ENCODE data around the gene CFTR.

CFTR gene

GRCh38 chr7:117550625-117551024 lies 70.8 kb downstream of the CFTR start:
- TF ChIP-seq CTCF (conservative IDR thresholded peaks at IDR 0.05; ENCODE audit: low read length), result no peak
- TF ChIP-seq EZH2phosphoT487 (IDR thresholded peaks at IDR 0.05; ENCODE audit: borderline replicate concordance), result no peak
- no peak overlapping the region for H3K9ac ChIP-seq (ENCODE audit: low read depth, low read length, poor library complexity, severe bottlenecking)
- no peaks in the 10 kb centered on the region for H3K27me3 ChIP-seq (ENCODE audit: insufficient read depth, low read length, poor library complexity, severe bottlenecking)
- H3K4me3 ChIP-seq (ENCODE audit: low read length, poor library complexity, severe bottlenecking), result no peak overlapping the region
- no peak overlapping the region for H2AFZ ChIP-seq (ENCODE audit: low read length)
- H3K36me3 ChIP-seq (ENCODE audit: insufficient read depth, low read length), result no peaks in the 10 kb centered on the region
- no peaks in the 10 kb centered on the region for H3K9me3 ChIP-seq (ENCODE audit: insufficient read depth, low read depth, low read length)
- H4K20me1 ChIP-seq (ENCODE audit: insufficient read depth, low read length, poor library complexity, severe bottlenecking), result no peaks in the 10 kb centered on the region
- no peaks in the 10 kb centered on the region for H3F3A ChIP-seq (ENCODE audit: low read depth)
- H3K79me2 ChIP-seq (ENCODE audit: insufficient read depth, low read length), result no peaks in the 10 kb centered on the region
- H3K4me2 ChIP-seq (ENCODE audit: low read depth, low read length, poor library complexity, severe bottlenecking), result no peak overlapping the region
- no peaks in the 10 kb centered on the region for H3K9me2 ChIP-seq (replicated peaks; ENCODE audit: low read depth, low read length)
- H3K4me1 ChIP-seq (ENCODE audit: insufficient read depth, low read length, poor library complexity, severe bottlenecking), result peaks cover 3% of the 10 kb centered on the region

- no peaks in the 10 kb centered on the region for H3K79me2 ChIP-seq (ENCODE audit: insufficient read depth, low read length)
- no peaks in the 10 kb centered on the region for H3F3A ChIP-seq (ENCODE audit: low read depth)
- no peaks in the 10 kb centered on the region for H3K9me3 ChIP-seq (ENCODE audit: insufficient read depth, low read depth, low read length)
- H2AFZ ChIP-seq (ENCODE audit: low read length), result no peak overlapping the region
- H3K27me3 ChIP-seq (ENCODE audit: insufficient read depth, low read length, poor library complexity, severe bottlenecking), result no peaks in the 10 kb centered on the region
- no peaks in the 10 kb centered on the region for H4K20me1 ChIP-seq (ENCODE audit: insufficient read depth, low read length, poor library complexity, severe bottlenecking)
- no peak overlapping the region for H3K4me2 ChIP-seq (ENCODE audit: low read depth, low read length, poor library complexity, severe bottlenecking)
- TF ChIP-seq CTCF (conservative IDR thresholded peaks at IDR 0.05; ENCODE audit: low read length) (no peak), EZH2phosphoT487 (IDR thresholded peaks at IDR 0.05; ENCODE audit: borderline replicate concordance) (no peak)
- H3K9ac ChIP-seq (ENCODE audit: low read depth, low read length, poor library complexity, severe bottlenecking), result no peak overlapping the region
- H3K36me3 ChIP-seq (ENCODE audit: insufficient read depth, low read length), result no peaks in the 10 kb centered on the region
- H3K4me1 ChIP-seq (ENCODE audit: insufficient read depth, low read length, poor library complexity, severe bottlenecking), result peaks cover 3% of the 10 kb centered on the region
- H3K4me3 ChIP-seq (ENCODE audit: low read length, poor library complexity, severe bottlenecking), result no peak overlapping the region
- H3K9me2 ChIP-seq (replicated peaks; ENCODE audit: low read depth, low read length), result no peaks in the 10 kb centered on the region
Measured at GRCh38 chr7:117552660-117553059, 72.8 kb downstream of the CFTR start.

- no peak overlapping the region for H3K4me3 ChIP-seq (ENCODE audit: low read length, poor library complexity, severe bottlenecking)
- no peaks in the 10 kb centered on the region for H3K9me3 ChIP-seq (ENCODE audit: insufficient read depth, low read depth, low read length)
- H3K4me2 ChIP-seq (ENCODE audit: low read depth, low read length, poor library complexity, severe bottlenecking), result peak overlapping the region; percentile 9
- H2AFZ ChIP-seq (ENCODE audit: low read length), result no peak overlapping the region
- no peak for TF ChIP-seq CTCF (conservative IDR thresholded peaks at IDR 0.05; ENCODE audit: low read length)
- TF ChIP-seq EZH2phosphoT487 (IDR thresholded peaks at IDR 0.05; ENCODE audit: borderline replicate concordance), result no peak
- no peaks in the 10 kb centered on the region for H4K20me1 ChIP-seq (ENCODE audit: insufficient read depth, low read length, poor library complexity, severe bottlenecking)
- no peaks in the 10 kb centered on the region for H3K79me2 ChIP-seq (ENCODE audit: insufficient read depth, low read length)
- no peaks in the 10 kb centered on the region for H3K9me2 ChIP-seq (replicated peaks; ENCODE audit: low read depth, low read length)
- H3K4me1 ChIP-seq (ENCODE audit: insufficient read depth, low read length, poor library complexity, severe bottlenecking), result peaks cover 3% of the 10 kb centered on the region
- H3K36me3 ChIP-seq (ENCODE audit: insufficient read depth, low read length), result no peaks in the 10 kb centered on the region
- H3K27me3 ChIP-seq (ENCODE audit: insufficient read depth, low read length, poor library complexity, severe bottlenecking), result no peaks in the 10 kb centered on the region
- H3F3A ChIP-seq (ENCODE audit: low read depth), result no peaks in the 10 kb centered on the region
- H3K9ac ChIP-seq (ENCODE audit: low read depth, low read length, poor library complexity, severe bottlenecking), result no peak overlapping the region
Measured at GRCh38 chr7:117555260-117555659, 75.4 kb downstream of the CFTR start.
